ENCODE measurements around the gene DUS1L. TPM values are rescaled to one million over a fixed set of nuclear protein-coding genes. Genes with fewer than 3 reads are reported as not detected.

DUS1L gene
- total RNA-seq, 1 donor from 2014 or later: 64.6 TPM

- Histone ChIP-seq H3K36me3 (peaks cover 8% of the 10 kb centered on the region), H3K27me3 (ENCODE audit: low read depth) (no peaks in the 10 kb centered on the region), H3K4me1 (peaks cover 30% of the 10 kb centered on the region), H3K4me3 (no peak overlapping the region), H3K27ac (replicated peaks) (no peak overlapping the region), H3K9me3 (replicated peaks) (no peaks in the 10 kb centered on the region)
- DNase-seq: peak; percentile 12
- no peak for TF ChIP-seq CTCF (IDR thresholded peaks at IDR 0.05; ENCODE audit: borderline replicate concordance)
- intact Hi-C loops (cut with micrococcal nuclease): no loop called here
Measured at GRCh38 chr17:82108038-82108437, 42.4 kb upstream of the DUS1L start.

- H3K27ac ChIP-seq (replicated peaks): no peak overlapping the region
- no peak overlapping the region for H3K4me3 ChIP-seq
- intact Hi-C loops (cut with micrococcal nuclease): no loop called here
- TF ChIP-seq CTCF (IDR thresholded peaks at IDR 0.05; ENCODE audit: borderline replicate concordance): peak; percentile 33
- no peaks in the 10 kb centered on the region for H3K27me3 ChIP-seq (ENCODE audit: low read depth)
- peaks cover 30% of the 10 kb centered on the region for H3K4me1 ChIP-seq
- H3K36me3 ChIP-seq: peaks cover 4% of the 10 kb centered on the region
- DNase-seq: peak; percentile 12
- no peaks in the 10 kb centered on the region for H3K9me3 ChIP-seq (replicated peaks)
Measured at GRCh38 chr17:82107341-82107860, 41.8 kb upstream of the DUS1L start.

GRCh38 chr17:82106688-82107305 lies 41.2 kb upstream of the DUS1L start:
- no peak for TF ChIP-seq CTCF (IDR thresholded peaks at IDR 0.05; ENCODE audit: borderline replicate concordance)
- Histone ChIP-seq H3K36me3 (no peaks in the 10 kb centered on the region), H3K9me3 (replicated peaks) (no peaks in the 10 kb centered on the region), H3K27me3 (ENCODE audit: low read depth) (no peaks in the 10 kb centered on the region), H3K4me1 (peaks cover 30% of the 10 kb centered on the region), H3K27ac (replicated peaks) (peak overlapping the region; percentile 76), H3K4me3 (peak overlapping the region; percentile 47)
- intact Hi-C loops (cut with micrococcal nuclease): no loop called here
- DNase-seq: peak; percentile 17

GRCh38 chr17:82105882-82106687 lies 40.5 kb upstream of the DUS1L start:
- peak; percentile 26 for TF ChIP-seq CTCF (IDR thresholded peaks at IDR 0.05; ENCODE audit: borderline replicate concordance)
- no peak for DNase-seq
- intact Hi-C loops (cut with micrococcal nuclease): no loop called here
- Histone ChIP-seq H3K27ac (replicated peaks) (peak overlapping the region; percentile 76), H3K36me3 (no peaks in the 10 kb centered on the region), H3K4me1 (peaks cover 36% of the 10 kb centered on the region), H3K9me3 (replicated peaks) (no peaks in the 10 kb centered on the region), H3K4me3 (peak overlapping the region; percentile 47), H3K27me3 (ENCODE audit: low read depth) (no peaks in the 10 kb centered on the region)

- intact Hi-C loops (cut with micrococcal nuclease): no loop called here
- no peaks in the 10 kb centered on the region for H3K27me3 ChIP-seq (ENCODE audit: low read depth)
- TF ChIP-seq CTCF (IDR thresholded peaks at IDR 0.05; ENCODE audit: borderline replicate concordance): no peak
- H3K4me1 ChIP-seq: peaks cover 42% of the 10 kb centered on the region
- H3K27ac ChIP-seq (replicated peaks): peak overlapping the region; percentile 76
- no peak overlapping the region for H3K4me3 ChIP-seq
- DNase-seq: no peak
- no peaks in the 10 kb centered on the region for H3K36me3 ChIP-seq
- no peaks in the 10 kb centered on the region for H3K9me3 ChIP-seq (replicated peaks)
Measured at GRCh38 chr17:82105417-82105881, 39.8 kb upstream of the DUS1L start.
